ENCODE measurements around the gene CYP1A2.

- TF ChIP-seq CTCF (IDR thresholded peaks at IDR 0.05; ENCODE audit: low read length): no peak
- TF ChIP-seq EZH2 (IDR thresholded peaks at IDR 0.05; ENCODE audit: borderline replicate concordance, low read length): no peak
These were observed 43.8 kb downstream of the CYP1A2 start for GRCh38 chr15:74792227-74793016.

Measured in OCI-LY1 (cell line).